Caco-2 (cell line): ENCODE results near the gene NUP62. TPM values are rescaled to one million over a fixed set of nuclear protein-coding genes. Genes with fewer than 3 reads are reported as not detected.

Experiments used
- BruUV-seq: library from RNA; stranded (reverse); fragments of 400-500 nt; replicated peaks from 2 replicates; lab custom pipeline; 2021; lab: Mats Ljungman, UMichigan
- CTCF ChIA-PET: fragments of 300-600 bp; sonication (Branson Sonifier 250); formaldehyde crosslinking; loops from one replicate; lab custom pipeline; 2022; ENCODE audit warnings: antibody characterized with exemption; lab: Charles Lee
- POLR2A ChIA-PET: fragments of 300-600 bp; sonication (Branson Sonifier 250); formaldehyde crosslinking; loops from one replicate; lab custom pipeline; 2022; ENCODE audit warnings: antibody characterized with exemption; lab: Charles Lee
- DNase-seq, 2 experiments: peaks; one replicate each; pipeline versions ENCODE4 v3.0.0 to v3.0.0-alpha.2; 2020 to 2022
- H3K27me3 ChIP-seq: replicated peaks from 2 replicates; pipeline ENCODE4 v1.6.0; 2011; ENCODE audit warnings: low read length; ENCODE audit not compliant: control insufficient read depth, insufficient read depth
- H3K36me3 ChIP-seq: 2 replicates; pipeline ENCODE4 v1.5.1; 2011; ENCODE audit warnings: low read length; ENCODE audit not compliant: control insufficient read depth, insufficient read depth
- H3K4me1 ChIP-seq: fragments of 250-450 bp; sonication (Bioruptor Pico); 2 replicates; pipeline ENCODE4 v1.5.1; 2020; ENCODE audit warnings: mild to moderate bottlenecking
- H3K4me3 ChIP-seq: 2 replicates; pipeline ENCODE4 v1.5.1; 2011; ENCODE audit warnings: low read depth, mild to moderate bottlenecking, control low read depth, low read length
- H3K9me3 ChIP-seq: fragments of 250-450 bp; sonication (Bioruptor Pico); 2 replicates; pipeline ENCODE4 v1.5.1; 2020; ENCODE audit warnings: mild to moderate bottlenecking, moderate library complexity
- H3K27ac Mint-ChIP-seq: one replicate; pipeline ENCODE4 v1.8.0; 2022; ENCODE audit warnings: mixed read lengths; ENCODE audit not compliant: unreplicated experiment
- H3K27me3 Mint-ChIP-seq: one replicate; pipeline ENCODE4 v1.8.0; 2022; ENCODE audit warnings: mixed read lengths; ENCODE audit not compliant: insufficient read depth, unreplicated experiment
- H3K36me3 Mint-ChIP-seq: one replicate; pipeline ENCODE4 v1.8.0; 2022; ENCODE audit warnings: mild to moderate bottlenecking, mixed read lengths; ENCODE audit not compliant: insufficient read depth, unreplicated experiment
- H3K4me1 Mint-ChIP-seq: one replicate; pipeline ENCODE4 v1.8.0; 2022; ENCODE audit warnings: low read depth, mixed read lengths; ENCODE audit not compliant: unreplicated experiment
- H3K4me3 Mint-ChIP-seq: one replicate; pipeline ENCODE4 v1.8.0; 2022; ENCODE audit warnings: mild to moderate bottlenecking, moderate library complexity, mixed read lengths; ENCODE audit not compliant: unreplicated experiment
- H3K9me3 Mint-ChIP-seq: one replicate; pipeline ENCODE4 v1.8.0; 2022; ENCODE audit warnings: mixed read lengths; ENCODE audit not compliant: unreplicated experiment
- intact Hi-C: fragments of 100-400 bp; cut with micrococcal nuclease; formaldehyde crosslinking; loops from one replicate; pipeline ENCODE4 v1.10.0; 2022; ENCODE audit not compliant: unreplicated experiment
- total RNA-seq: library from RNA; stranded (reverse); gene quantifications from 2 replicates; pipeline ENCODE4 v1.2.3, GENCODE V29; 2022
- TF ChIP-seq, protein P1 (sequence below), 2 experiments: fragments of 200-600 bp in 1 of 2; IDR thresholded peaks; 1 replicate in 1 of 2; 2 replicates in 1 of 2; pipeline versions ENCODE4 v1.5.1 to v1.8.0; 2011 to 2022; ENCODE audit warnings: antibody characterized with exemption in 1 of 2, control low read depth in 1 of 2, inconsistent platforms in 1 of 2, low read depth in 1 of 2, low read length in 1 of 2, mild to moderate bottlenecking in 1 of 2, moderate library complexity in 1 of 2; ENCODE audit not compliant: insufficient read depth in 1 of 2, severe bottlenecking in 1 of 2, unreplicated experiment in 1 of 2

NUP62 gene
- total RNA-seq, 1 experiment from 2014 or later: 116 TPM

DNA sequence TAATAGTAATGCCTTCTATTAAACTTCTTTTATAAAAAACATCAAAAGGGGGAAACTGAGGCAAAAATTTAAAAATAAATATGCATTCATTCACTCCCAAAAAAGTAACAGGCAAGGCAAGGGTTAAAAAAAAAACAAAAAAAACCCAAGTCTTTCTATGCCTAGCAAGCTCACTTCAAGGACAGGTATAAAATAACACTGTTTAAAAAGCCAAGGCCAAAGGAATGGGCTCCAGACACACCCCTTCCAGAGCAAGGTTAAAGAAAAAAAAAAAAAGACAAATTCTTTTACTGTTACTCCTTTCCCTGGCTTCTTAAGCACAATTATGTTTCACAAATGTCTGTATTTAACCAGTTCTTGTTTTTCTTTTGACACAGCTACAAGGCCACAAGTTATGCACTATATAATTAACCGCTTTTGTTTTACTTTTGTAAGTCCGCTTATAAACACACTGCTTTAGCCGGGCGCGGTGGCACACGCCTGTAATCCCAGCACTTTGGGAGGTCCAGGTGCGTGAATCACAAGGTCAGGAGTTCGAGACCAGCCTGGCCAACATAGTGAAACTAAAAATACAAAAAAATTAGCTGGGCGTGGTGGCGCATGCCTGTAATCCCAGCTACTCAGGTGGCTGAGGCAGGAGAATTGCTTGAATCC, 28.1 kb upstream of the NUP62 start:
- Histone ChIP-seq H3K27me3 (no peaks in the 10 kb centered on the region), H3K36me3 (no peaks in the 10 kb centered on the region), H3K4me1 (0 out of 2 replicates have a peak, but pooled peaks cover 3% of the 10 kb centered on the region), H3K9me3 (no peaks in the 10 kb centered on the region), H3K4me3 (no peak overlapping the region)
- Mint-ChIP-seq H3K4me3 (no peak overlapping the region), H3K36me3 (no peaks in the 10 kb centered on the region), H3K9me3 (no peaks in the 10 kb centered on the region), H3K27me3 (no peaks in the 10 kb centered on the region), H3K27ac (no peak overlapping the region), H3K4me1 (no peaks in the 10 kb centered on the region)
- intact Hi-C loops: no loop called here
- TF ChIP-seq, protein P1, sequence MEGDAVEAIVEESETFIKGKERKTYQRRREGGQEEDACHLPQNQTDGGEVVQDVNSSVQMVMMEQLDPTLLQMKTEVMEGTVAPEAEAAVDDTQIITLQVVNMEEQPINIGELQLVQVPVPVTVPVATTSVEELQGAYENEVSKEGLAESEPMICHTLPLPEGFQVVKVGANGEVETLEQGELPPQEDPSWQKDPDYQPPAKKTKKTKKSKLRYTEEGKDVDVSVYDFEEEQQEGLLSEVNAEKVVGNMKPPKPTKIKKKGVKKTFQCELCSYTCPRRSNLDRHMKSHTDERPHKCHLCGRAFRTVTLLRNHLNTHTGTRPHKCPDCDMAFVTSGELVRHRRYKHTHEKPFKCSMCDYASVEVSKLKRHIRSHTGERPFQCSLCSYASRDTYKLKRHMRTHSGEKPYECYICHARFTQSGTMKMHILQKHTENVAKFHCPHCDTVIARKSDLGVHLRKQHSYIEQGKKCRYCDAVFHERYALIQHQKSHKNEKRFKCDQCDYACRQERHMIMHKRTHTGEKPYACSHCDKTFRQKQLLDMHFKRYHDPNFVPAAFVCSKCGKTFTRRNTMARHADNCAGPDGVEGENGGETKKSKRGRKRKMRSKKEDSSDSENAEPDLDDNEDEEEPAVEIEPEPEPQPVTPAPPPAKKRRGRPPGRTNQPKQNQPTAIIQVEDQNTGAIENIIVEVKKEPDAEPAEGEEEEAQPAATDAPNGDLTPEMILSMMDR (IDR thresholded peaks at IDR 0.05; ENCODE audit: insufficient read depth in 1 of 2, low read depth in 1 of 2, low read length in 1 of 2, severe bottlenecking in 1 of 2, unreplicated experiment in 1 of 2): no peak
- DNase-seq: no peak
- ChIA-PET POLR2A (no interaction called here), CTCF (no interaction called here)
- BruUV-seq: no TSS peak

DNA sequence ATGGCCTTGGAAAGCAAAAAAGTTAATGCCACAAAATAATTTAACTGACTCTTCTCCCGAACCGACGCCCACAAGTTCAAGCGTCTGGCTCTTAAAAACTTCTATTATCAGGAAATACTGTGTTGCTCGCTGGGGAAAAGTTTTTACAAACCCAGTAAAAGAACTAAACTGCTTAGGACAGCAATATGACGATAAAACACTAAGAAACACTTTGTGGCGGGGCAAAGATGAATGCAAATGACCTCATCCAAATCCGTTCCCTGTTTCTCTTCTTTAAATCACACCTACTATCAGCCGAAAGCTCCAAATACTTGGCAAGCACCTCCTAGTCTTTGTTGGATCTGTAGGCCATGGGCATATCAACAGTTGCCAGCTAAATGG, 26.8 kb upstream of the NUP62 start:
- no peaks in the 10 kb centered on the region for H3K27me3 Mint-ChIP-seq
- no peak overlapping the region for H3K4me3 Mint-ChIP-seq
- no peaks in the 10 kb centered on the region for H3K4me1 Mint-ChIP-seq
- H3K4me3 ChIP-seq: no peak overlapping the region
- H3K27ac Mint-ChIP-seq: no peak overlapping the region
- intact Hi-C loops: no loop called here
- ChIA-PET CTCF (no interaction called here), POLR2A (no interaction called here)
- H3K27me3 ChIP-seq: no peaks in the 10 kb centered on the region
- no peaks in the 10 kb centered on the region for H3K9me3 ChIP-seq
- H3K36me3 ChIP-seq: no peaks in the 10 kb centered on the region
- H3K9me3 Mint-ChIP-seq: no peaks in the 10 kb centered on the region
- TF ChIP-seq, protein P1 (IDR thresholded peaks at IDR 0.05; ENCODE audit: insufficient read depth in 1 of 2, low read depth in 1 of 2, low read length in 1 of 2, severe bottlenecking in 1 of 2, unreplicated experiment in 1 of 2): no peak
- DNase-seq: no peak
- no peaks in the 10 kb centered on the region for H3K36me3 Mint-ChIP-seq
- H3K4me1 ChIP-seq: 0 out of 2 replicates have a peak, but pooled peaks cover 4% of the 10 kb centered on the region
- no TSS peak for BruUV-seq

DNA sequence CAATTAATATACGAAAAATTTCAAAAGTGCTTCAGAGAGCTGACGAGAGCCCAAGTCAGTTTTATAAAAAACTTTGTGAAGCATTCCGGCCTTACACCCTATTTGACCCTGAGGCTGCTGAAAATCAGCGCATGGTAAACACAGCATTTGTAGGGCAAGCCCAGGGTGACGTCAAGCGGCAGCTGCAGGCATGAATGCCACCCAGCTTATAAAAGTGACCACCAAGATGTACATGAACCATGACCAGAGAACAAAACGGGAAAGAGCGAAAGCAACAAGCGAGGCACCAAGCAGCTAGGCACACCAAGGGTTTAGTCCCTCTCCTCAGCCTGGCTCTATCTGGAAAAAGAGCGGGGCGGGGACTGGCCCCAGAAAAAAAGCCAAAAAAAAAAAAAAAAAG, 25.6 kb upstream of the NUP62 start:
- Mint-ChIP-seq H3K9me3 (no peaks in the 10 kb centered on the region), H3K4me3 (no peak overlapping the region), H3K36me3 (no peaks in the 10 kb centered on the region), H3K27me3 (no peaks in the 10 kb centered on the region), H3K4me1 (no peaks in the 10 kb centered on the region), H3K27ac (no peak overlapping the region)
- ChIA-PET CTCF (no interaction called here), POLR2A (no interaction called here)
- Histone ChIP-seq H3K4me1 (0 out of 2 replicates have a peak, but pooled peaks cover 4% of the 10 kb centered on the region), H3K36me3 (no peaks in the 10 kb centered on the region), H3K4me3 (no peak overlapping the region), H3K27me3 (no peaks in the 10 kb centered on the region), H3K9me3 (no peaks in the 10 kb centered on the region)
- DNase-seq: no peak
- intact Hi-C loops: no loop called here
- TF ChIP-seq, protein P1 (IDR thresholded peaks at IDR 0.05; ENCODE audit: insufficient read depth in 1 of 2, low read depth in 1 of 2, low read length in 1 of 2, severe bottlenecking in 1 of 2, unreplicated experiment in 1 of 2): no peak
- no TSS peak for BruUV-seq
